GM19438 (cell line): ENCODE data around the gene PLCH2.

Source experiments
- ATAC-seq: cut with Tn5 transposase; IDR thresholded peaks from one replicate; pipeline ENCODE4 v1.9.1; 2021; ENCODE audit warnings: low read depth; ENCODE audit not compliant: unreplicated experiment

PLCH2 gene

DNA sequence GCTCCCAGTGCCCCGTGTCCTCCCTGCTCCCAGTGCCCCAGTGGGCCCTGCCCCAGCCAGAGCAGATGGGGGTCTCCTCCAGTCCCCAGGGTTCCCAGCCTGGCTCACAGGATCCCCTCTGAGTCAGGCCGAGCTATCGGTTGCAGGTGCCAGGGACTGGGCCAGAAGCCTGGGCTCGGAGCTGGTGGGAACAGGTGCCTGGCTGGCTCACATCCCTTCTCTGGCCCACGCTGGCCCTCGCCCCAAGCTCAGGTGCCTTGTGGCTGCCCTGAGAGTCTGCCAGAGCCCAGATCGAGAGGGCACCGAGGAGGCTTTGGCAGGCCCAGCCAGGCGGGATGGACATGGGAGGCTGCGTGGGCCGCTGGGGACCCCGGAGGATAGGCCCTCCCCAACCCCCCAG lies 18.9 kb downstream of the PLCH2 start:
- no peak for ATAC-seq

DNA sequence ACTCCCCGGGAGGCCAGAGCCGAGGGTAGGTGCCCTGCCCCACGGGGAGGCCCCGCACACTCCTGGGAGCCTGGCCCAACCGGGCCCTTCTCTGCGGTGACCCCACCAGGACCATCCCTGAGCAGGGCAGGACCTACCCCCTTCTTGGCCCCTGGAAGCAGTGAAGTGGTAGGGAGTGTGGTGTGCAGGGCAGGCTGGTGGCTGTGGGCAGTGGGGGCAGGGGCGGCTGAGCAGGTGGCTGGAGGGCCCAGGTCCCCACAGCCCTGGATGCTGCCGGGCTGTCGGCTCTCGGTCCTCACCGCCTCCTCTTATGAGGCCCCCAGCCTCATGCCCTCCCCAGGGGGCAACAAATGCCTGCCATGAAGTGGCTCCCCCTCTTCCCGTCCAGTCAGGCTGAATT lies 19.5 kb downstream of the PLCH2 start:
- no peak for ATAC-seq

- ATAC-seq = no peak
Measured at GRCh38 chr1:2496087-2496622, 20.1 kb downstream of the PLCH2 start.

DNA sequence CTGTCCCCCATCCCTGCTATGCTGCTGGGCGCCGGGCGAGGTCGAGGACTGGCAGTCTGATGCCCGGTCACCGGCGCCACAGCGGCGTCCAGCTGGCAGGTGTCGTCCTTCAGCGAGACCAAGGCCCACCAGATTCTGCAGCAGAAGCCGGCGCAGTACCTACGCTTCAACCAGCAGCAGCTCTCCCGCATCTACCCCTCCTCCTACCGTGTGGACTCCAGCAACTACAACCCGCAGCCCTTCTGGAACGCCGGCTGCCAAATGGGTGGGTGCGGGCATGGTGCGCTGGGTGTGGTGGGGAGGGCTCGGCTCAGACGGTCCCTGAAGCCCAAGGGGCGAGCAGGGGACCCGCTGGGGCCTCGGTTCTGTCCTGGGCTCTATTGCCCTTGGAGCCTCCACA lies 20.7 kb downstream of the PLCH2 start:
- no peak for ATAC-seq

DNA sequence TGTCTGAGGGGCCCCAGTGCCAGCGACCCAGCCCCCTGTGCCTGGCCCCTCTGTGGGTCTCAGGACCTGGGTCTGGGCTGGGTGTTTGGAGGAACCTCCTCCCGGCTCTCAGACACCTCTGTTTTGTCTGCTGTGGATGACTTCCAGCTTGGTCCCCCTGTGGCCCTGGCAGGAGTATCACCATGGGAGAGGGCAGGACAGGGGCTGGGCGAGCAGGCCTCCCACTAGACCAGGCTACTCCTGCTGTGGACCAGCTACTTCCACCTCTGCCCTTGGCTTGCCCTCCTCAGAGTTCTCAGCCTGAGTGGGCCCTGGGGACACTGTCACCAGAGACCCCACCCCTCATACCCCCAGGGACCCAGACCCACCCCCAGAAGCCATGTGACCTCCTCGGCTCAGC lies 21.8 kb downstream of the PLCH2 start:
- ATAC-seq = no peak

DNA sequence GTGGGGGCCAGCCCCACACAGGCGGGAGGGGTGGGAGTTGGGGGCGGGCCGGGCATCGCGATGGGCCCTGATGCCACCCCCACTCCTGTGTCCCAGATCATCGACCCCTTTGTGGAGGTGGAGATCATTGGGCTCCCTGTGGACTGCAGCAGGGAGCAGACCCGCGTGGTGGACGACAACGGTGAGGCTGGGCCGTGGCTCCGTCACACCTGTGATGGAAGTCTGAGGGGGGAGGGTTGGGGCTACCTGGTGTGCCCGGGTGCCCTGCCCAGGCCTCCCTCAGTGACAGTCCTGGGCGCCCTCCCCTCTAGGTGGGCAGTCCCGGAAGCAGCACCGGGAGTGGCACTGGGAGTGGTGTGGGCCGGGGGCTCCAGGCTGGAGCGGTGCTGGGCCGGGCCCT lies 22.6 kb downstream of the PLCH2 start:
- ATAC-seq = no peak

DNA sequence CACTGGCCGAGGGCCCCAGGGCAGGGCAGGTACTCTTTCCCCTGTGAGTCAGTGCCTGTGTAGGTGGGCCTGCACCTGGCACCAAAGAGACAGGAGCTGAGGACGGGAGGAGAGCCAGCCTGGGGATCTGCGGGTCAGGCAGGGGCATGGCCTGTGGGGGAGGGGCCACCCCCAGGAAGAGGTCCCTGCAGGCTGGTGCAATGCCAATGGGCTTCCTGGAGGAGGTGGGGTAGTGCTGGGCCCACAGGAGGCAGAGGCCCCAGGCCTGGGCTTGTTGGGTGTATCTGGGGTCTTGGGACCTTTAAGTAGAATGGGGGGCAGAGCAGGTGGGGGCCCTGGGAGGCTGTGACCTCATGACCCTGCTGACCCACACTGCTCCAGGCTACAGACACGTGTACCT lies 23.2 kb downstream of the PLCH2 start:
- ATAC-seq = no peak

DNA sequence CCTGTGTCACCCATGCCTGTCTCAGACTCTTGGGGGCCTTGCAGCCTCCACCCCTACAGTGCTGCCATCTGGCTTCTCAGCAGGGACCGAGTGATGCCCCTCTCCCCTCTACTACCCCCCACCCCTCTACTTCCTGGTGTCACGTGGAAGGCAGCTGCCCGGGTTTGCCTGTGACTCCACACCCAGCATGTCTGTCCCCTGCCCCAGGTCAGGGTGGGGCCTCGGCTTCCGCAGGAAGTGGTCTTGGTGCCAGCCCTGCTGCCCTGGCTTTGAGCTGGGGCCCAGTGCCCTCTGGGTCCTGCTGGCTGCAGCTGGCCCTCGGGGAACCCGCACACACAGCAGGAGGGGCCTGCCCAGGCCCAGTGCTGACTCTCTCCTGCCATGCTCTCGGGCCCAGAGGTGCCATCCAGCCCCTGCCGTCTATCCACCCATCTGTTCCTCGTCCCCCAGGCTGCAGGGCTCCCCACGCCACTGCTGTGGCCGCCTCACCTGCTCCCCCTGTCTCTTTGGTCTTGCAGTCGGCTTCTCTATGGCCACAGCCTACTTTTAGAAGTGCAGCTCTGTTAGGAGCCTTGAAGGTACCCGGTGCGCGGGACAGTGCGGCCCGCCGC lies 24.0 kb downstream of the PLCH2 start:
- no peak for ATAC-seq

DNA sequence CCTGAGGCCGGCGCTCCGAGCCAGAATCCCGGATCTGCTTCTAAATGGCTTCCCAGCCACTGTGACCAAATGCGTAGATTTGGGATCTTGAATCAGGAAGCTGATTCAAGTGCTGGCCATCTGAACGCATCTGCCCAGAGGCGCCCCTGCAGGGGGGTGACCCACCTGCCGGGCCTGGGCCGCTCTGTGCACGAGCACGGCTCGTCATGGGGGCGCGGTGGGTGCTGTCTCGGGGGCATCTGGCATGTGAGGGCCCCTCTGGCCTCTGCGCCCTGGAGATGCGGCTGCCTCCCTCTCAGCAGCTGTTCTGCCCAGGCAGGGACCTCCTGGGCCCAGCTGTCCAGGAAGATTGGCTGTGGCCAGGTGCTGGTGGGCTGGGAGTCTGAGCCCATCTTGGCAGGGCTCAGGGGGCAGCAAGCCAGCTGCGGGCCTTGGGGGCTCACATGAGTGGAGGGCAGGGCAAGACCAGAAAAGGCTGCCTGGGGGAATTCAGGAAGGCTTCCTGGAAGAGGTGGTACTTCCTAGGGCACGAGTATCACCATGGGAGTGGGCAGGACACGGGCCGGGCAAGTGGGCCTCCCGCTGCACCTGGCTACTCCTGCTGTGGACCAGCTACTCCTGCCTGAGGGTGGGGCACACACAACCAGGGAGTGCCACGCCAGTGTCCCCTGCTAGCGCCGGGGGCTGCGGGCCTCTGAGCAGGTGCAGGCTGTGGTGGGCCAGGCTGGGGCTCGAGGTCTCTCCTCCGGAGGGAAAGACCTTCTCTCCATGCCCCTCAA lies 25.1 kb downstream of the PLCH2 start:
- no peak for ATAC-seq

GRCh38 chr1:2501820-2502119 lies 25.7 kb downstream of the PLCH2 start:
- ATAC-seq = no peak

DNA sequence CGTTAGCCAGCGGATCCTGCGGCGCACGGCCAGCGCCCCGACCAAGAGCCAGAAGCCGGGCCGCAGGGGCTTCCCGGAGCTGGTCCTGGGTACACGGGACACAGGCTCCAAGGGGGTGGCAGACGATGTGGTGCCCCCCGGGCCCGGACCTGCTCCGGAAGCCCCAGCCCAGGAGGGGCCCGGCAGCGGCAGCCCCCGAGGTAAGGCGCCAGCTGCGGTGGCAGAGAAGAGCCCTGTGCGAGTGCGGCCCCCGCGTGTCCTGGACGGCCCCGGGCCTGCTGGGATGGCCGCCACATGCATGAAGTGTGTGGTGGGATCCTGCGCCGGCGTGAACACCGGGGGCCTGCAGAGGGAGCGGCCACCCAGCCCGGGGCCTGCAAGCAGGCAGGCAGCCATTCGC lies 26.1 kb downstream of the PLCH2 start:
- ATAC-seq = no peak

- no peak for ATAC-seq
Measured at GRCh38 chr1:2502661-2503553, 26.8 kb downstream of the PLCH2 start.

DNA sequence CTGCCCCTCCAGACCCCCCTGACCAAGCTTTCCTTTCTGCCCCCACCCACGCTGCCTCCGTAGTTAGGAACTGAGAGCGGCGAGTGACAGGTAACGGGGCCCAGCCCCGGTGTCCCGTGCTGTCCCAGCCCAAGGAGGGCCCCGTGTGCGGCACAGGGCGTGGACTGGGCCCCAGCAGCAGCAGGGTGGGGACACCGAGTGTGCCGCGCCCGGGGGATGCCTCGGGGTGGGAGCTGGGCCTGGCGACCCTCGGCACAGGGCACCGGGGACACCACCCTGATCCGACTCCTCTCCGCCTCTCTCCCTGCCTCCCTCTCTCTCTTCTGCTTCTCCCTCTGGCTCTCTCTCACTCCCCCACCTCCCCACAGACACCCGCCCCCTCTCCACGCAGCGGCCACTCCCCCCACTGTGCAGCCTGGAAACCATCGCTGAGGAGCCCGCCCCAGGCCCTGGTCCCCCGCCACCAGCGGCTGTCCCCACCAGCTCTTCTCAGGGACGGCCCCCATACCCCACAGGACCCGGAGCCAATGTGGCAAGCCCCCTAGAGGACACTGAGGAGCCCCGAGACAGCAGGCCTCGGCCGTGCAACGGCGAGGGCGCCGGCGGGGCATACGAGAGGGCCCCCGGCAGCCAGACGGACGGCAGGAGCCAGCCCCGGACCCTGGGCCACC lies 27.6 kb downstream of the PLCH2 start:
- no peak for ATAC-seq

- ATAC-seq = no peak
Measured at GRCh38 chr1:2504225-2504948, 28.3 kb downstream of the PLCH2 start.

DNA sequence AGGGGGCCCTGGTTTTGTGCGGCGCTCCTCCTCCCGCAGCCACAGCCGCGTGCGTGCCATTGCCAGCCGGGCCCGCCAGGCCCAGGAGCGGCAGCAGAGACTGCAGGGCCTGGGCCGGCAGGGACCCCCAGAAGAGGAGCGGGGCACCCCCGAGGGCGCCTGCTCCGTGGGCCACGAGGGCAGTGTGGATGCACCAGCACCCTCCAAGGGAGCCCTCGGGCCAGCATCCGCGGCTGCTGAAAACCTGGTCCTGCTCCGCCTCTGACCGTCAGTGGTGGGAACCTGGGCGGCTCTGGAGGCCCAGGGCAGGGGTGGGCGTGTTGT lies 28.8 kb downstream of the PLCH2 start:
- ATAC-seq = no peak

- ATAC-seq = no peak
Measured at GRCh38 chr1:2505461-2505994, 29.4 kb downstream of the PLCH2 start.

- ATAC-seq = no peak
Measured at GRCh38 chr1:2506007-2506860, 30.1 kb downstream of the PLCH2 start.

DNA sequence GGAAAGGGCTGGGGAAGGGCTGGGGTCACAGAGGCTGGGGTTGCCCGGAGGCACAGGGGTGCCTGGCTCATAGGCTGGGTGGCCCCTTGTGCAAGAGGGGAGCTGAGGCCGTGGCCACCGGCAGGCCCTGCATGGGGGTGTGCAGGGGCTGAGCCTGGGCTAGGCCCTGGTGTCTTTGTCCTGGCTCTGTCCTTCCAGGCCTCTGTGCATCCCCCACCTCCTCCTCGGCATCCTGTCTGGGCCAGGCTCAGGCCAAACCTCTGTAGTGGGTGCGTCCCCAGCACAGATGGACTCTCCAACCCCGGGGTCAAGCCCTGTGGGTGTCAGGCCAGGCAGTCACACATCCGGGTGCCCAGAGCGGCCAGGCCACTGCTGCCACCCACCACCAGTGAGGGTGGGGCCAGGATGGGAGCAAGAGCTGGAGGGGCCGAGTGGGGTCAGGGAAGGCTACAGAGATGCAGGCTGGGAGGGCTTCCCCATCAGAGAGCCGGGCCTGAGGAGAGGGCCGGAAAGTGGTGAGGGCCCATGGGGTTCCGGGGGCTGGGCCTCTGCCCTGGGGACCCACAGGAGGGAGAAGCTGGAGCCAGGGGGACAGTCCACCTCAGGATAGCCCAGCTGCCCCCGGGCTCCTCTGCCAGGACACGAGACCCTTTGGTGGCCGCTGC lies 30.9 kb downstream of the PLCH2 start:
- no peak for ATAC-seq

DNA sequence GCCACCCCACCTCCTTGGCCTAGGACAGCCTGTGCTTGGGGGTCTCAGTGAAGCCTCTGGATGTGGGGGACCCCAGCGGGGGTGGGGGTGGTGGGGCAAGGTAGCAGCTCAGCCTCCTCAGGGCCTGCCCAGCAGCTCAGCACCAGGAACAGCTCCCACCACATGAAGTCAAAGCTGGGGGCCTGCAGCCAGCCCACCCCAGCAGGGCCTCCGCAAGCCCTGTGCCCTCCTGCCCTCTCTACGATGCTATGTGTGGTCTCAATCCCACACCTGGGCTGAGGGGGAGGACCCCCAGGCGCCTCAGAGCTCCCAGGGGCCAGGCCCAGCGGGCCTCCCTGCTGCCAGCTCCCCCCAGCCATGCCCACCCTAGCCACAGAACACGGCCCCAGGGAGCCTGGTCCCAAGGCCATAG lies 31.7 kb downstream of the PLCH2 start:
- ATAC-seq = no peak
